ENCODE measurements around the gene AK8. TPM values are rescaled to one million over a fixed set of nuclear protein-coding genes. Genes with fewer than 3 reads are reported as not detected.

The AK8 gene
- total and polyA plus RNA-seq, 2 of the 4 experiments (the other 2 are of a cell fraction), result under 0.01 to 0.09 TPM

GRCh38 chr9:132898051-132898450, 20.0 kb upstream of the AK8 start:
- intact Hi-C loops (cut with micrococcal nuclease) (no loop called here), dilution Hi-C loops (cut with HindIII; ENCODE audit: low sequenced_read_pairs, unreplicated experiment) (no loop called here), in situ Hi-C loops (cut with MboI; ENCODE audit: low sequenced_read_pairs) (no loop called here)
- Histone ChIP-seq H3K36me3 (ENCODE audit: control insufficient read depth, insufficient read depth, low read length) (peaks cover 59% of the 10 kb centered on the region), H2BK15ac (ENCODE audit: low read depth, low read length) (no peak overlapping the region), H4K91ac (ENCODE audit: insufficient read depth, low read depth, low read length) (no peak overlapping the region), H3K79me1 (ENCODE audit: low read depth in 1 of 2, low read length in 2 of 2) (no peaks in the 10 kb centered on the region), H2BK20ac (ENCODE audit: low read depth, low read length) (no peak overlapping the region), H3K4me1 (ENCODE audit: control insufficient read depth, insufficient read depth, low read length) (no peaks in the 10 kb centered on the region), H3K23ac (ENCODE audit: low read depth, low read length) (no peak overlapping the region), H2AFZ (replicated peaks; ENCODE audit: low read length, poor library complexity) (no peak overlapping the region), H4K8ac (ENCODE audit: low read depth in 2 of 2, low read length in 2 of 2) (no peak overlapping the region), H3K4me3 (ENCODE audit: insufficient read depth, low read depth, low read length) (no peak overlapping the region), H2BK5ac (ENCODE audit: low read depth, low read length, poor library complexity, severe bottlenecking) (no peak overlapping the region), H3K4me2 (ENCODE audit: low read depth, low read length) (no peak overlapping the region), H3K4ac (ENCODE audit: low read depth, low read length) (no peak overlapping the region), H3K27ac (ENCODE audit: insufficient read depth, low read length) (no peak overlapping the region), H4K5ac (ENCODE audit: low read depth, low read length) (no peak overlapping the region), H3K18ac (ENCODE audit: low read depth, low read length) (no peak overlapping the region), H2BK120ac (ENCODE audit: low read depth, low read length) (no peak overlapping the region), H3K9ac (ENCODE audit: low read depth, low read length) (no peak overlapping the region), H3K9me1 (ENCODE audit: insufficient read depth, low read length) (no peaks in the 10 kb centered on the region), H2AK9ac (replicated peaks; ENCODE audit: low read depth, low read length, poor library complexity) (no peak overlapping the region), H3K27me3 (ENCODE audit: control insufficient read depth, insufficient read depth, low read length) (no peaks in the 10 kb centered on the region), H2AK5ac (ENCODE audit: low read depth, low read length) (no peak overlapping the region), H4K20me1 (ENCODE audit: insufficient read depth, low read length) (peaks cover 11% of the 10 kb centered on the region; the same call in 1 of the 2 replicates), H3K14ac (replicated peaks; ENCODE audit: low read depth, low read length) (no peak overlapping the region), H3K9me3 (ENCODE audit: control insufficient read depth, insufficient read depth, low read length) (no peaks in the 10 kb centered on the region), H3K56ac (ENCODE audit: extremely low read depth, insufficient read depth, low read length) (no peak overlapping the region)
- 100% methylated on average over 1 of the region's 7 CpGs; no CpG with 5 or more reads in 1 of the 2 experiments for WGBS, 2 experiments (ENCODE audit: extremely low coverage in 2 of 2, insufficient read length in 1 of 2)
- ATAC-seq (ENCODE audit: low read depth), result no peak
- ChIA-PET POLR2A (ENCODE audit: unreplicated experiment) (no interaction called here), CTCF (no interaction called here)
- no peak for DNase-seq
- TF ChIP-seq USF2 (IDR thresholded peaks at IDR 0.05; ENCODE audit: low read depth, low read length) (no peak), CEBPB (IDR thresholded peaks at IDR 0.05; ENCODE audit: low read depth, low read length) (no peak)
- BruUV-seq (replicated peaks), result no TSS peak

Measured in IMR-90 (cell line).